Left forelimb (tissue), 1 donor: Measurements from ENCODE around the gene MKNK2.

Experiments used
- DNase-seq: peaks from one replicate; pipeline ENCODE4 v3.0.0-alpha.2; 2018; ENCODE audit warnings: low spot score

MKNK2 gene

DNA sequence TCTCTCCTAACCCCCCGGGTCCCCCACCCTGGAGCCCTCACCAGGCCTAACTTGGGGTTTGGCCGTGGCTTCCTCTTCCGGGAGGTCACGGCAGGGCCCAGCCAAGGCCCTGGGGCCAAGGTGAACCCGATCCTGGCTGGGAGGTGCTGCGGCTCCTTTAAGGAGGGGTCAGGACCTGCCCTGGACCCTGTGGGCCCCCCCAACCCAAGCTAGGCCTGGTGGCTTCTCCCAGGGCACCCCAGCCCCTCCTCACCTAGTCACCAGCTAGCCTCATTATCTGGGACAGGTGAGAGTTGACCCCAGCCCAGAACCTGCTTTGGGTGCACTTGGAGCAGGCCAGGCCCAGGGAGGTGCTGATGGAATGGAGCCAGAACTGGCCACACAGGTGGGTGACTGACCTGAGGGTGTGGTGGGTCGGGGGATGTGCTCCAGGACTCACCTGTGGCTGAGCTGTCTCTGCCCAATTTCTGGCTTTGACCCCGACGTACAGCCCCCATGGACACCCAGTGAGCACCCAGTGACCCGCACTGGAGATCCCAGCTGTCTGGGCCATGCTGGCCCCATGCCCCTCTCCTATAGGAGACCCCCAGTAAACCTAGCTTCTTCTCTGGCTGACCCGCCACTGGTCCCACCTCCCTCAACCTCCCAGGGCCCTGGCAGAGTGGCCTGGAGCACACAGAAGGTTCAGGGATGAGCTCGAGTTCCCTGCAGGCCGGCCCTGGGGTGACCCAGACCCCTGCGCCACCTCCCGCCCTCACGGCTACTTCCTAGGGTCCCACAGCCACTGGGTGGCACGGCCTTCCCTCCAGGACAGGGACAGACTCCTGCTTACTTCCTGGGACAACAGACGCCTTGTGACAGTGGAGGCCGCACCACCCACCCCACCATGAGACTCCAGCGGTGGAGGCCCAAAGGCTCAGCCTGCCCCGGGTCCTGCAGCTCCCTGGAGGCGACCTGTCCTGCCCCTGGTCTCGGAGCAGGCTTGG lies 6.7 kb upstream of the MKNK2 start:
- no peak for DNase-seq

GRCh38 chr19:2056837-2057192 lies 5.8 kb upstream of the MKNK2 start:
- no peak for DNase-seq

DNA sequence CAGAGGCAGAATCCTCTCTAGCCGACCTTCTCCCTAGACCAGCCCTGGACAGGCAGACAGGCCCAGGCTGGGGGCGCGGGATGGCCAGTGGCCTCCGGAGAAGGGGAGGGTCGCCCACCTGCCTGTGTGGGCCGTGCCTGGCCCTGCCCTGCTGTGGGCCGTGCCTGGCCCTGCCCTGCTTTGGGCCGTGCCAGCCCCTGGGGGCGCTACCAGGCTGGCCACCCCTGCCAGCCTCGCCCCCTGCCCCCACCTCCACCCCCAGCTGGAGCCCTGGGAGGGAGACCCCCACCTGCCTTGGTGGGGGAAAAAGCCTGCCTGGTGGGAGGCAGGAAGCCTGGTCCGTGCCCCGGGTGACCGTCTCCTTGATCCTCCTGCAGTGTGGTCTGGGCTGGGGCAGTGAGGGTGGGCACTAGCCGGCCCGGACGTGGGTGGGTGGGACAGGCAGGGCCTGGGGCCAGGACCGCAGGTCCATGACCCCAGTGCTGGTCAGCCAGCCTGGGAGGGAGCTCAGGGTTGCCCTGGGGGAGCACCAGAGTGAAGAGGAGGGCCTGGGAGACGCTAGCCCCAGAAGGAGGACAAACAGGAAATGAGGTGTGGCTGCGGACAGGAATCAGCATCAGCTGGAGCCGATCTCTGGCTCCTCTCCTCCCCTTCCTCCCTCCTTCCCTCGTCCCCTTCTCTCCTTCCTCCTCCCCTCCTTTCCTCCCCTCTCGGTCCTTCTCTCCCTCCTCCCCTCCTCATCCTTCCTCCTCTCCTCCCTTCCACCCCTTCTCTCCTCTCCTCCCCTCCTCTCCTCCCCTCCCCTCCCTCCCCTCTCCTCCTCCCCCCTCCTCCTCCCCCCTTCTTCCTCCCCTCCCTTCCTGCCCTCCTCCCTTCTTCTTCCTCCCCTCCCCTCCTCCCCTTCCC lies 5.1 kb upstream of the MKNK2 start:
- no peak for DNase-seq

- DNase-seq: no peak
These were observed 3.7 kb upstream of the MKNK2 start for GRCh38 chr19:2054763-2055162.

- DNase-seq: no peak
These were observed 2.8 kb upstream of the MKNK2 start for GRCh38 chr19:2053601-2054389.

DNA sequence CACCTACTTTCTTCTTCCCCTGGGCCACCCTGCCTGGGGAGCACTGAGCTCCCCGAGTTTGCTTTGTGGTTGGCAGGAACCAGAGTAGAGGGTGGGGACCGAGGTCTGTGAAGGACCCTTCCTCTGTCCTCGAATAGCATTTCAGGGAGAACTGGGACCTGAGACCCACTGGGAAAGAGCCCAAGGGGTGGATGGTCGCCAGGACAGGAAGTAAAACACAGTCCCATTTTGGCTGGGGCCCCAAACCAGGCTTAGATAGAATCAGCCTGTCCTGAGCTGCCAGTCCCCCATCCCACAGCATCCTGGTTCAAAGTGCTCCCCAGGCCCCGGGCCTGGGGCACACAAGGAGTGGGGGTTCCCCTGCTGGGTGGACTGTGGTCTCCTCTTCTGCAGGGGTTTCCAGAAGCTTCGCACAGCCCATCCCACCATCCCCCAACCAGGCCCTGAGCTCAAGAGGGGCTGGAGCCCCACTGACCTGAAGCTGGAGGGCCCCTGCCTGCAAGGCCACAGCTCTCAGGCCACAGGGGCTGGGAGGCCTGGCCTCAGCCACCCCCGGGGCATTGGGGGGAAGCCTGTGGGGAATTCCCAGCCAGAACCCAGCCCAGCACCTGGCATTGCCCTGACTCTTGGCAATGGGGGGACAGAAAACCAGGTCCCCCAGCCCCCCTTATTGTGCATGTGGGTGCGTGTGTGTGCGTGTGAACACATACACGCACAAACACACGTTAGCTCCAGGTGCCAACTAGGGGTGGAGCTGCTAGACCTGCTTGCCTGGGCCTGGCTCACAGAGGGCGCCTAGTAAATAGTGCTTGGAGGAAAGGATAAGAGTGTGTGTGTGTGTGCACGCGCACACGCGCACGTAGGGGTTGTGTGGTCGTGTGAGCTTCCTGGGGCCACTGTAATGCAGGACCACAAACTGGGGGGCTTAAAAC lies 995 bp upstream of the MKNK2 start:
- DNase-seq: no peak

DNA sequence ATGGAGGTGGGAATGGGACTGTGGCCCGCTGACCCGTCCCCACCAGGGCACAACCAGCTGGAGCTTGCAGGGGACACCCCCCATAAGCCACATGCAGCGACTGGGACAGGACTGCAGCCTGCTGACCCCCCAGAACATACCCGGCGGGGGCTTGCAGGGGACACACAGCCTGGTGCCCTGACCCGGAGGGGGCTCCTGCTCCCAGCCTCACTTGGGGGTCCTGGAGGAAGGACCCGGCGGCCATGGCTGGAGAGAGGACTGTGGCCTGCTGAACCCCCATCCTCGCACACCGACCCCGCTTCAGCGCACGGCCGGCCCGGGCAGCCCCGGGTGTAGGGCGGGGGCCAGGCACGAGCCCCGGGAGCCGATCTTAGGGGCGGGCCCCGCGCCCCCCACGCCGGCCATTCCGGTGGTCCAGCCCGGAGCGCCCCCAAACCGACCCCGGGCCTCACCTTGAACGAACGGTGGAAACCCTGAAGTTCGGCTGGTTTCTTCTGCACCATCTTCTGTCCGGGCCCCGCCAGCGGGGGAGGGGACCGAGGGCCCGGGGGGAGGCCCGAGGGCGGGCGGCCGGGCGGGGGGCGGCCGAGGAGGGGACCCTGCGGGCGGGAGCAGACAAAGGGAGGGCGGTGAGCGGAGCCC lies 574 bp downstream of the MKNK2 start:
- no peak for DNase-seq

DNA sequence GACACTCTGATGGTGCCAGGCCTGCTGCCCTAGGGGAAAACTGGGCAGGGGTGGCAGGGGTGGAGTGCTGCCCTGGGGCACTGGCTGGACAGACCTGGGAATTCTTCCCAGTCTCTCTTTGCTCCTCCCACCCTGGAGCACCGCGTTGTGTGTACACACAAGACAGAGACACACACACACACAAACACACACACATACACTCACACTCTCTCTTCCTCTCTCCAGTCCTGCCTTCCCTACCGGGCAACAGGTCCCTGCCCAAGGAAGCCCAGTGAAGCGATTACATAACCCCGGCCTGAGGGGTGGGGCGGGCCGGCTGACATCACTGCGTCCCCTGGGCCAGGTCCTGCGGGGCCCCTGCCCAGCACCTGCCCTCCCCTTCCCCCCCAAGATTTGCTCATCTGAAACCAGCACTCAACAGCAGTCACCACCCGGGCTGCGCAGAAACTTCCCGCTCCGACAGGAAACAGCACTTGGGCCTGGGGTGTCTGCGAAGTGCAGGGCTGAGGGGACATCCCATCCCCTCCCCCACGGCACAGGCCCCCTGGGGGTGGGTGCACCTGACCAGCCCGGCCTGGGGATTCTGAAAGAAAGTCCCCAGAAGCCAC lies 1.2 kb downstream of the MKNK2 start:
- no peak for DNase-seq

DNA sequence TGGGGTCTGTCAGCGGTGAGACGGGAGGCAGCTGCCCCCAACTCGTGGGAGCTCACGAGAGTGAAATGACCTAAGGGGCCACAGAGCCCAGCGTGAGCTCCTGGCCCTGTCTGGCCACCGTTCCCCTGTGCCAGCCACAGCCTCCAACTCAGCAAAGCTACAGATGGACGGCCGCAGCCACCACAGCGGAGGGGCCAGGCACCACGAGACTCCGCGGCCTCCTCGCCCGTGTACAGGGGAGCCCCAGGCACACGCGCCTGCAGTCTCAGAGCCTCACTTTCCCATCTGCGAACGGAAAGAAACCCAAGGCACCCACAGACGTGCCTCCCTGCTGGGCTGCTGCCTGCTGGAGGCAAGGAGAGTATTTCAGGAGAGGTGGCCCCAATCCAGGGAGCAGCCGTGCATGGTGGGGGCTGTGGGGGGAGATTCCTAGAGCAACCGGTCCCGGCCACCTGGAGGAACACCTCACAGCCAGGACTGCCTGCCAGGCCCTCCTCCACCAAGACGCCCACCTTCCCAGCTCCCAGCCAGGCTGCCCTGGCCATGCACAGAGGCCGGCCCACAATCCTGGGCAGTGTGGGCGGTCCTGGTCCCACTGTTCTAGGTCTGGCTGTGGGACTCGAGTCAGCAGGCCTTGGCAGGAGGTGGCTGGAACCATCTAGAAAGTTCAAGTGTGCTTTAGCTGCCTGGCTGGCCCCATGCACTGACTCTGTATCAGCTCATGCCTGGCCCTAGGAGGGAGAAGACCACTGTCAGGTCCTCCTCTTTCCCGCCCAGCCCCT lies 1.9 kb downstream of the MKNK2 start:
- DNase-seq: no peak

DNA sequence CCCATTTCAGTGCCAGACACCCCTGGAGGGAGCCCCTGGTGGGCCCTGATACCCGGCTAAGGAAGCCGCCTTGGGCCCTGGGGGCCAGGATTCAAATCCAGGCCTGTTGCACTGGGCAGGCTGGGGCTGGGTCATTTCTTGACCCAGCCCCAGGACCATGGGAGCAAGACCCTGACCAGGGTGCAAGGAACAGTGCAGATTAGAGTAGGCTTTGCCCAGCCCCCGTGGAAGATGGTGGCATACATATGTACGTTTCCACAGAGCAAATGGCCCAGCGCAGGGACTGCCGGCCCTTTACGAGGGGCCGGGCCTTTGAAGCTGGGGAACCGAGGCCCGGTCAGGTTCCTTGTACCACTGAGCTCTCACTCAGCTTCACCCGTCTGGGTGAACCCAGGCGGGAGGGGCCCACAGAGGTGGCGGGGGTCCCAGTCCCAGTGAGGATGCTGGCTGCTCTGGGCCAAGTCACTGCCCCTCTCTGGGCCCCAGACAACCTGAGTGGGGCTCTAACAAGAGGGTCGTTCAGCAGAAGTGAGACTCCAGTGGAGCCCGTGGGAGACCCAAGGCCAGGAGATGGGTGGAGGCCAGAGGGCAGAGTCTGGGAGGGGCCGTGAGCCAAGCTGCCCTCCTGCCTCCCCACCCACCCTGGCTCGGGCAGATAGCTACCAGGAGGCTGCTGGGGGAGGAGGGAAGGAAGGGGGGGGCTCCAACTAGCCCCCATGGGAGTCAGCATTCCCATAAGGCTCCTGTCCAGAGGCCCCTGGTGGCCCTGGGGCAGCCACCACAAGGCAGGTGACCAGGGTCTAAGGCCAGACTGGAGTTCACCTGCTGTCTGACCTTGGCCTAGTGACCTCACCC lies 2.7 kb downstream of the MKNK2 start:
- DNase-seq: no peak

DNA sequence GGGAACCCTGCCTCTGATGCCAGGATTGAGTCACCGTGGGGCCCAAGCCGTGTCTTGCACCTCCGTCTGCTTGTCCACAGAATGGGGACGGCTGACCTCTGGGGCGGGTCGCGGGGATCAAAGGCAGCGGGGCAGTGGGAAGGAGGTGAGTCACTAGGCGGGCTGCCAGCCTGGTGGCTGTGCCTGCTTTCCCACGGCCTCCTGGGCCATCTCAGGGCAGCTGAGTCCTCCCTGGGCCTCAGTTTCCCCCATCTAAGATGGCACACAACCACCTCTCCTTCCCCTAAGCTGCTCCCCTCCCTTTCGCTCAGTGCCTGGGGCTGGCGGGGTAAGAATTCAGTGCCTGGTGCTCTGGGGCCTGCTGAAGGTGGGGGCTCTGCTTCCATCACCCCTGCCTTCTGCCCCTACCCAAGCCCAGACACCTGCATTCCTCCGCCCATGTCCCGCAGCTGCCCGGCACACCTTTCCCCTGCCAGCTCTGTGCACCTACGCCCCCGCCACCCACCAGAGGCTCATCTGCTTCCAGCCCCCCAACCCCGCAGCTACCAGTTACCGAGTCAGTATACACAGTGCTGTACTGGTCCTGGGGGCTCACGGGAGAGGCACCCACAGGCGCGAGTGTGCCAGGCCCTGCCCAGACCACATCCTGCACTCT lies 3.5 kb downstream of the MKNK2 start:
- DNase-seq: no peak

- no peak for DNase-seq
These were observed 4.0 kb downstream of the MKNK2 start for GRCh38 chr19:2047076-2047448.

- no peak for DNase-seq
These were observed 4.8 kb downstream of the MKNK2 start for GRCh38 chr19:2046046-2046907.

- DNase-seq: no peak
These were observed 5.5 kb downstream of the MKNK2 start for GRCh38 chr19:2045501-2046045.

GRCh38 chr19:2044709-2045500 lies 6.1 kb downstream of the MKNK2 start:
- no peak for DNase-seq
